Activated naive CD4-positive, alpha-beta T cell treated with anti-CD3 and anti-CD28 coated beads, Interleukin-2, amount 50 U/mL, for 72 hours (primary cell): ENCODE measurements around the gene DCDC2. TPM values are rescaled to one million over a fixed set of nuclear protein-coding genes. Genes with fewer than 3 reads are reported as not detected.
"Not testable (repeated sequence)": the region's sequence is repeated elsewhere in the genome, so short reads cannot be mapped to it uniquely, and the experiment has no call there.

ENCODE experiments used
- ATAC-seq, 2 donors: fragments of 150-1000 bp; cut with Tn5 transposase; 2 replicates each; pipeline ENCODE4 v1.10.0; 2021; ENCODE audit warnings: mild to moderate bottlenecking in 2 of 2, moderate library complexity in 2 of 2
- DNase-seq, 2 donors: peaks; one replicate each; pipeline ENCODE4 v3.0.0; 2021 to 2022; ENCODE audit warnings: low spot score in 2 of 2
- H3K27ac Mint-ChIP-seq, 2 donors: one replicate each; pipeline ENCODE4 v1.8.0; 2022; ENCODE audit warnings: mild to moderate bottlenecking in 2 of 2, mixed read lengths in 2 of 2
- H3K36me3 Mint-ChIP-seq, 2 donors: one replicate each; pipeline ENCODE4 v1.8.0; 2022; ENCODE audit warnings: mixed read lengths in 2 of 2
- H3K9me3 Mint-ChIP-seq, 2 donors: one replicate each; pipeline ENCODE4 v1.8.0; 2022; ENCODE audit warnings: mixed read lengths in 2 of 2
- total RNA-seq, 2 donors: library from RNA; stranded (reverse); gene quantifications; one replicate each; pipeline ENCODE4 v1.2.3, GENCODE V29; 2022

The DCDC2 gene
- total RNA-seq, 2 donors from 2014 or later = 0.08 to 0.18 TPM

GRCh38 chr6:24384369-24385130 is 26.7 kb upstream of the DCDC2 start:
- not testable (repeated sequence) for ATAC-seq, H3K36me3 Mint-ChIP-seq, H3K27ac Mint-ChIP-seq, H3K9me3 Mint-ChIP-seq, DNase-seq

- not testable (repeated sequence) for H3K27ac Mint-ChIP-seq, DNase-seq, ATAC-seq, H3K9me3 Mint-ChIP-seq, H3K36me3 Mint-ChIP-seq
Observed at GRCh38 chr6:24382891-24383494, 25.1 kb upstream of the DCDC2 start.

GRCh38 chr6:24382220-24382540 is 24.3 kb upstream of the DCDC2 start:
- no peak overlapping the region for H3K27ac Mint-ChIP-seq

GRCh38 chr6:24381476-24382219 is 23.8 kb upstream of the DCDC2 start:
- ATAC-seq = no peak
- no peaks in the 10 kb centered on the region for H3K36me3 Mint-ChIP-seq
- no peak for DNase-seq
- H3K27ac Mint-ChIP-seq = no peak overlapping the region
- H3K9me3 Mint-ChIP-seq = no peaks in the 10 kb centered on the region

More at GRCh38 chr6:24382220-24382540, 24.3 kb upstream of the DCDC2 start:
- no peaks in the 10 kb centered on the region for H3K36me3 Mint-ChIP-seq
- no peak for DNase-seq
- no peaks in the 10 kb centered on the region for H3K9me3 Mint-ChIP-seq
- ATAC-seq = no peak

GRCh38 chr6:24378473-24379097 is 20.7 kb upstream of the DCDC2 start:
- DNase-seq (no peak), ATAC-seq (no peak)
- H3K27ac Mint-ChIP-seq = no peak overlapping the region
- H3K36me3 Mint-ChIP-seq = no peaks in the 10 kb centered on the region
- H3K9me3 Mint-ChIP-seq = no peaks in the 10 kb centered on the region

GRCh38 chr6:24376871-24377270 is 19.0 kb upstream of the DCDC2 start:
- Mint-ChIP-seq H3K9me3 (no peaks in the 10 kb centered on the region), H3K36me3 (no peaks in the 10 kb centered on the region), H3K27ac (no peak overlapping the region)
- no peak for DNase-seq
- ATAC-seq = no peak

- ATAC-seq = no peak
- no peaks in the 10 kb centered on the region for H3K9me3 Mint-ChIP-seq
- no peak overlapping the region for H3K27ac Mint-ChIP-seq
- DNase-seq = no peak
- no peaks in the 10 kb centered on the region for H3K36me3 Mint-ChIP-seq
Observed at GRCh38 chr6:24374612-24375011, 16.8 kb upstream of the DCDC2 start.

GRCh38 chr6:24365103-24365633 is 7.3 kb upstream of the DCDC2 start:
- not testable (repeated sequence) for ATAC-seq, H3K36me3 Mint-ChIP-seq, H3K9me3 Mint-ChIP-seq

GRCh38 chr6:24362363-24362762 is 4.5 kb upstream of the DCDC2 start:
- not testable (repeated sequence) for DNase-seq, H3K36me3 Mint-ChIP-seq, H3K9me3 Mint-ChIP-seq, ATAC-seq, H3K27ac Mint-ChIP-seq

More at GRCh38 chr6:24365103-24365633, 7.3 kb upstream of the DCDC2 start:
- not testable (repeated sequence) for DNase-seq, H3K27ac Mint-ChIP-seq

GRCh38 chr6:24359640-24360454 is 2.0 kb upstream of the DCDC2 start:
- DNase-seq (peak; percentile 86 to 93), ATAC-seq (peak; percentile 92 to 93)
- H3K27ac Mint-ChIP-seq = peak overlapping the region; percentile 88 to 89
- no peaks in the 10 kb centered on the region for H3K9me3 Mint-ChIP-seq
- no peaks in the 10 kb centered on the region for H3K36me3 Mint-ChIP-seq

- no peak for DNase-seq
- H3K27ac Mint-ChIP-seq = no peak overlapping the region
- no peak for ATAC-seq
- no peaks in the 10 kb centered on the region for H3K36me3 Mint-ChIP-seq
- no peaks in the 10 kb centered on the region for H3K9me3 Mint-ChIP-seq
Observed at GRCh38 chr6:24358219-24358821, 461 bp upstream of the DCDC2 start.

GRCh38 chr6:24356310-24356973 is 1.4 kb downstream of the DCDC2 start:
- ATAC-seq (no peak), DNase-seq (no peak)
- Mint-ChIP-seq H3K36me3 (no peaks in the 10 kb centered on the region), H3K27ac (no peak overlapping the region), H3K9me3 (no peaks in the 10 kb centered on the region)

GRCh38 chr6:24355393-24355792 is 2.5 kb downstream of the DCDC2 start:
- DNase-seq (no peak), ATAC-seq (no peak)
- Mint-ChIP-seq H3K36me3 (no peaks in the 10 kb centered on the region), H3K27ac (no peak overlapping the region), H3K9me3 (no peaks in the 10 kb centered on the region)

- DNase-seq (no peak), ATAC-seq (no peak)
- no peak overlapping the region for H3K27ac Mint-ChIP-seq
- H3K9me3 Mint-ChIP-seq = no peaks in the 10 kb centered on the region
- H3K36me3 Mint-ChIP-seq = no peaks in the 10 kb centered on the region
Observed at GRCh38 chr6:24353861-24354260, 4.0 kb downstream of the DCDC2 start.

GRCh38 chr6:24352434-24352833 is 5.4 kb downstream of the DCDC2 start:
- no peaks in the 10 kb centered on the region for H3K36me3 Mint-ChIP-seq

More at GRCh38 chr6:24352434-24352833, 5.4 kb downstream of the DCDC2 start:
- H3K27ac Mint-ChIP-seq = no peak overlapping the region
- ATAC-seq (no peak), DNase-seq (no peak)
- H3K9me3 Mint-ChIP-seq = no peaks in the 10 kb centered on the region
